ENCODE data around the gene SLC13A2. TPM values are rescaled to one million over a fixed set of nuclear protein-coding genes. Genes with fewer than 3 reads are reported as not detected.

The SLC13A2 gene
- total RNA-seq, 1 experiment from 2014 or later: not detected

- H3K4me1 Mint-ChIP-seq: peaks cover 2 to 11% of the 10 kb centered on the region in 2 experiments; a peak in 2 of 4 replicates
- no peak for TF ChIP-seq CTCF (conservative IDR thresholded peaks at IDR 0.05)
Observed at GRCh38 chr17:28507567-28508203, 34.2 kb downstream of the SLC13A2 start.

More at GRCh38 chr17:28507567-28508203, 34.2 kb downstream of the SLC13A2 start:
- Histone ChIP-seq H4K5ac (ENCODE audit: insufficient read length, low read depth, low read length) (no peak overlapping the region), H3K56ac (ENCODE audit: insufficient read length, low read depth, low read length) (no peak overlapping the region), H4K8ac (replicated peaks; ENCODE audit: insufficient read length, low read depth, low read length) (no peak overlapping the region), H3K4me2 (ENCODE audit: insufficient read depth, insufficient read length, low read length) (no peak overlapping the region), H3K23ac (ENCODE audit: insufficient read length, low read depth, low read length) (no peak overlapping the region), H3K27ac (ENCODE audit: insufficient read length, low read depth, low read length) (no peak overlapping the region), H3K9ac (ENCODE audit: extremely low read depth, insufficient read length, low read length) (no peak overlapping the region), H2AFZ (ENCODE audit: low read length) (no peak overlapping the region), H3K4me1 (ENCODE audit: insufficient read depth, low read length) (no peaks in the 10 kb centered on the region; the same call in 1 of the 2 replicates), H3K14ac (ENCODE audit: insufficient read depth, low read length) (no peak overlapping the region), H2BK20ac (ENCODE audit: low read depth, low read length, poor library complexity, severe bottlenecking) (no peak overlapping the region), H2BK5ac (ENCODE audit: insufficient read length, low read length) (no peak overlapping the region), H3K79me1 (ENCODE audit: insufficient read depth, low read depth, low read length, poor library complexity, severe bottlenecking) (no peaks in the 10 kb centered on the region), H3K79me2 (ENCODE audit: insufficient read depth, low read length) (no peaks in the 10 kb centered on the region), H3K9me3 (ENCODE audit: control insufficient read depth, low read depth, low read length) (no peaks in the 10 kb centered on the region), H2BK12ac (ENCODE audit: insufficient read length, low read depth, low read length) (no peak overlapping the region), H4K20me1 (ENCODE audit: control insufficient read depth, insufficient read depth, insufficient read length) (no peaks in the 10 kb centered on the region), H2BK120ac (ENCODE audit: low read depth, low read length, poor library complexity, severe bottlenecking) (no peak overlapping the region), H2AK5ac (ENCODE audit: insufficient read length, low read length) (no peak overlapping the region), H3K27me3 (ENCODE audit: insufficient read depth, low read length) (no peaks in the 10 kb centered on the region), H3K23me2 (ENCODE audit: insufficient read length, low read depth, low read length, poor library complexity, severe bottlenecking) (no peaks in the 10 kb centered on the region), H3T11ph (ENCODE audit: low read length) (no peak overlapping the region), H3K4ac (ENCODE audit: low read depth, low read length) (no peak overlapping the region), H2BK15ac (ENCODE audit: low read depth, low read length) (no peak overlapping the region), H3K18ac (ENCODE audit: insufficient read length, low read depth, low read length) (no peak overlapping the region), H4K91ac (ENCODE audit: insufficient read length, low read depth, low read length) (no peak overlapping the region)
- Mint-ChIP-seq H3K27me3 (ENCODE audit: low read depth) (peaks cover 25% of the 10 kb centered on the region), H3K4me3 (no peak overlapping the region), H3K27ac (no peak overlapping the region), H3K9me3 (no peaks in the 10 kb centered on the region), H3K36me3 (ENCODE audit: insufficient read depth in 1 of 3, low read depth in 3 of 3) (no peaks in the 10 kb centered on the region)
- DNase-seq: peak; percentile 52
- no CpG with 5 or more reads among the region's 24 CpGs for WGBS (ENCODE audit: extremely low coverage, insufficient read length, low lambda C conversion rate)
